ENCODE results near the gene SF3B4.

GRCh38 chr1:149903836-149904491, 23.6 kb downstream of the SF3B4 start:
- TF ChIP-seq EP300 (IDR thresholded peaks at IDR 0.05) (no peak), POLR2AphosphoS5 (IDR thresholded peaks at IDR 0.05) (no peak), CTCF (IDR thresholded peaks at IDR 0.05) (no peak), POLR2A (IDR thresholded peaks at IDR 0.05) (no peak)
